Fibroblast of mammary gland (primary cell): ENCODE measurements around the gene PTAFR.

Source experiments
- DNase-seq: peaks from one replicate; pipeline ENCODE4 v3.0.0-alpha.2; 2010; ENCODE audit warnings: low read depth
- H3K4me3 ChIP-seq: 2 replicates; pipeline ENCODE4 v1.5.1; 2011; ENCODE audit warnings: low read depth, mild to moderate bottlenecking, low read length, moderate library complexity; ENCODE audit not compliant: control insufficient read depth
- CTCF ChIP-seq: conservative IDR thresholded peaks from 2 replicates; pipeline ENCODE4 v1.5.1; 2011; ENCODE audit warnings: low read depth, low read length, inconsistent platforms; ENCODE audit not compliant: control insufficient read depth, insufficient read depth

The PTAFR gene

GRCh38 chr1:28157894-28158293 lies 18.6 kb downstream of the PTAFR start:
- no peak for TF ChIP-seq CTCF
- H3K4me3 ChIP-seq: no peak overlapping the region
- DNase-seq: no peak

DNA sequence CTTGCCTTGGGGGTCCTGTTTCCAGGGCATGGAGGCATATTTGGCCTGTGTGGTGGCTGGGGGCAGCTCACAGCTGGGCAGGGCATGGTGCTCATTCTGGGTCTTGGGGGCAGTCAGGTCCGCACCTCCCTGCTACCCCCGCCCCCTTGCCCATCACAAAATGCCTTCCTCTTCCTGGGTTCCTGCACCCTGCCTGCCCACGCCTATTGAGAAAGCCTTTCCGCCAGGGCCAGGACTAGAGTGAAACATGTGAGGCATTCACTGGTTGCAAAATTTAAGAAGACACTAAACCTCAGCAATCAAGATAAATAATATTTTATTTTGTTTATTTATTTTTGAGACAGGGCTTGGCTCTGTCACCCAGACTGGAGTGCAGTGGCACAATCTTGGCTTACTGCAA lies 19.7 kb downstream of the PTAFR start:
- TF ChIP-seq CTCF: no peak
- no peak overlapping the region for H3K4me3 ChIP-seq
- no peak for DNase-seq

DNA sequence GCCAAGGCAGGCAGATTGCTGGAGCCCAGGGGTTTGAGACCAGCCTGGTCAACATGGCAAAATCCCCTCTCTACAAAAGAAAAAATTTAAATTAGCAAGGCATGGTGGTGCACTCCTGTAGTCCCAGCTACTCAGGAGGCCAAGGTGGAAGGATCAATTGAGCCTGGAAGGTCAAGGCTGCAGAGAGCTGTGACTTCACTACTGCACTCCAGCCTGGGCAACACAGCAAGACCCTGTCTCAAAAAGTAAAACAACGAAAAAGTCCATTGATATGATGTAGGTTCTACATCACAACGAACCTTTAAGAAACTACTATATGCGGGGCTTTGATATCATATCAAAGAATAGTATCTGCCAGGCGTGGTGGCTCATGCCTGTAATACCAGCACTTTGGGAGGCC lies 20.9 kb downstream of the PTAFR start:
- TF ChIP-seq CTCF: no peak
- no peak overlapping the region for H3K4me3 ChIP-seq
- DNase-seq: no peak

DNA sequence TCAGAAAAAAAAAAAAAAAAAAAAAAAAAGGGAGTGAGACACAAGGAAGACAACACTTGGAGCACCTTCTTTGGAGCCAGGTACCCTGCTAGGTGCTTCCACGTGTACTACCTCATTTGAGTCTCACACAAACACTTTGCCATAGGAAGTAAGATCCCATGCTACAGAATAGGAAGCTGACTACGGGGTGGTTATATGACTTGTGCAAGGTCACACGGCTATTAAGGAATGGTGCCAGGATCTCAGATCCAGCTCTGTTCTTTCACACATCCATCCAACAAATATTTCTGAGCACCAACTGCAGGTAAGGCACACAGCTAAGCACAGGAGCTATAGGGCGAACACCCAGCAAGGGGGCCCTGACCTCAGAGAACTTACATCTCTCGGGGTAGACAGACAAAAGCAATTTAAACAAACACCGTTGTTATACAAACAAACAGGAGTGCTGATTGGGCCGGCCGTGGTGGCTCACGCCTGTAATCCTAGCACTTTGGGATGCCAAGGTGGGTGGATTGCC lies 22.4 kb downstream of the PTAFR start:
- no peak overlapping the region for H3K4me3 ChIP-seq
- DNase-seq: no peak
- no peak for TF ChIP-seq CTCF

DNA sequence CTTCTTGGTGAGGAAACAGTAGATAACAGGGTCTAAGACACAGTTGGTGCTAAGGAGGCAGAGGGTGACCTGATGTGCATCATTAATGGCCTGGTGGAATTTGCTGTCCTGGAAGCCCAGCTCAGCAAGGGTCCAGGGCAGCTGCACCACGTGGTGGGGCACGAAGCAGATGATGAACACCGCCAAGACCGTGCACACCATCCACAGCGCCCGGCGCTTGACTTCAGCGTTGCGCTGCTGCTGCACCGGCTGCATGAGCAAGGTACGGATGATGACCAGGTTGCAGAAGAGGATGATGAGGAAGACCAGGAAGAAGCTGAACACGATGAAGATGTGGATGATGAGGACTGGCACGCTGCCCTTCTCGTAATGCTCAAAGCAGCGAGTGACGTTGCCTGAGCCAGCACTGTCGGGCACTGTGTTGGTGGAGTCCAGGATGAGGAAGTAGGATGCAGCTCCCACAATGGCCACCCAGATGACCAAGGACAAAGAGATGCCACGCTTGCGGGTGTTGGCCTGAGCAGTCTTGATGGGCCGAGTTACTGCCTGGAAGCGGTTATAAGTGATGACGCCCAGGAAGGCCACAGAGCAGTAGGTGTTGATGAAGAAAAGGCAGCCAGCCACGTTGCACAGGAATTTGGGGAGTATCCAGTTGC lies 26.2 kb downstream of the PTAFR start:
- no peak overlapping the region for H3K4me3 ChIP-seq
- TF ChIP-seq CTCF: no peak
- DNase-seq: no peak

DNA sequence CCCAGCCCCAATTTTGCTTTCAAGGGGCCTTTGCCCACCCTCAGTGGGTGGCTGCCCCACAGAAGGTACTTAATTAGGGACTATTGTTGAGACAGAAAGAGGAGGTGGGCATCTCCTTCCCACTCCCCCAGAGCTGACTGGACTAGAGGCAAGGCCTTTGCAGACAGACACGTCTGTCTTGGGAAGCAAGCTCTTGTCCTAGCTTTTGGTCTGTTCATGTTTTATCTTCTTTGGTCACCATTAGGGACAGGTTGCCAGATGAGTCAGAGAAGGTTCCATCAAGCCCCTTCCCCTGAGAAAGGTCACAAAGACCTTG lies 27.7 kb downstream of the PTAFR start:
- TF ChIP-seq CTCF: no peak
- no peak overlapping the region for H3K4me3 ChIP-seq
- no peak for DNase-seq
